ENCODE measurements around the gene NPTXR. TPM values are rescaled to one million over a fixed set of nuclear protein-coding genes. Genes with fewer than 3 reads are reported as not detected.

Gene NPTXR
- total and polyA plus RNA-seq, 2 donors (not counting 3 experiments of a cell fraction or from before 2014, with no cell fraction given): 0.37 to 0.73 TPM

Other genes starting within 250 kb of the NPTXR start
- gene FAM227A, start 187.6 kb downstream of the NPTXR start, total RNA-seq: 1.4 and 1.9 TPM in 2 replicates
- 0.49 and 0.58 TPM in 2 replicates for gene FAM227A, start 187.6 kb downstream of the NPTXR start, polyA plus RNA-seq
- gene CBY1, start 187.4 kb downstream of the NPTXR start, total RNA-seq: 34.4 and 37.0 TPM in 2 replicates
- 38.9 and 41.8 TPM in 2 replicates for gene CBY1, start 187.4 kb downstream of the NPTXR start, polyA plus RNA-seq
- 98.6 and 98.8 TPM in 2 replicates for gene TOMM22, start 162.1 kb downstream of the NPTXR start, total RNA-seq
- 51.8 and 62.3 TPM in 2 replicates for gene TOMM22, start 162.1 kb downstream of the NPTXR start, polyA plus RNA-seq
- gene JOSD1, start 143.1 kb downstream of the NPTXR start, total RNA-seq: 64.9 and 73.1 TPM in 2 replicates
- 57.2 and 61.7 TPM in 2 replicates for gene JOSD1, start 143.1 kb downstream of the NPTXR start, polyA plus RNA-seq
- gene GTPBP1, start 138.1 kb downstream of the NPTXR start, total RNA-seq: 43.9 and 50.3 TPM in 2 replicates
- 27.1 and 29.8 TPM in 2 replicates for gene GTPBP1, start 138.1 kb downstream of the NPTXR start, polyA plus RNA-seq
- 133 and 137 TPM in 2 replicates for gene SUN2, start 88.0 kb downstream of the NPTXR start, total RNA-seq
- 74.2 and 76.7 TPM in 2 replicates for gene SUN2, start 88.0 kb downstream of the NPTXR start, polyA plus RNA-seq
- 12.2 and 12.9 TPM in 2 replicates for gene DNAL4, start 49.9 kb downstream of the NPTXR start, total RNA-seq
- 22.7 and 24.7 TPM in 2 replicates for gene DNAL4, start 49.9 kb downstream of the NPTXR start, polyA plus RNA-seq
- gene CBX6, start 28.2 kb upstream of the NPTXR start, total RNA-seq: 60.9 and 62.6 TPM in 2 replicates
- 14.9 and 18.2 TPM in 2 replicates for gene CBX6, start 28.2 kb upstream of the NPTXR start, polyA plus RNA-seq
- gene APOBEC3A, start 113.6 kb upstream of the NPTXR start, total RNA-seq: not detected in 2 replicates
- gene APOBEC3A, start 113.6 kb upstream of the NPTXR start, polyA plus RNA-seq: not detected in 2 replicates
- gene APOBEC3B, start 138.3 kb upstream of the NPTXR start, total RNA-seq: 10.3 and 13.6 TPM in 2 replicates
- 16.5 and 19.9 TPM in 2 replicates for gene APOBEC3B, start 138.3 kb upstream of the NPTXR start, polyA plus RNA-seq
- gene APOBEC3C, start 170.2 kb upstream of the NPTXR start, total RNA-seq: 10.6 and 11.2 TPM in 2 replicates
- 6.9 and 7.6 TPM in 2 replicates for gene APOBEC3C, start 170.2 kb upstream of the NPTXR start, polyA plus RNA-seq
- 2.5 and 3.8 TPM in 2 replicates for gene APOBEC3D, start 177.1 kb upstream of the NPTXR start, total RNA-seq
- 2.0 and 2.3 TPM in 2 replicates for gene APOBEC3D, start 177.1 kb upstream of the NPTXR start, polyA plus RNA-seq
- 7.2 and 10.2 TPM in 2 replicates for gene APOBEC3F, start 196.8 kb upstream of the NPTXR start, total RNA-seq
- gene APOBEC3F, start 196.8 kb upstream of the NPTXR start, polyA plus RNA-seq: 10.6 and 11.0 TPM in 2 replicates
- 2.9 and 5.1 TPM in 2 replicates for gene APOBEC3G, start 233.2 kb upstream of the NPTXR start, total RNA-seq
- 3.4 and 3.6 TPM in 2 replicates for gene APOBEC3G, start 233.2 kb upstream of the NPTXR start, polyA plus RNA-seq